Trophoblast cell (in vitro differentiated cells and primary cell): ENCODE results near the gene TMPRSS12.
A peak's percentile ranks its signal among the peaks of the same experiment; 100 is the strongest.

Experiments
- DNase-seq, 2 donors: peaks; one replicate each; pipeline ENCODE4 v3.0.0-alpha.2; 2016
- H2AFZ ChIP-seq: 2 replicates; pipeline ENCODE4 v1.6.1; 2013; ENCODE audit warnings: low read length, moderate library complexity, mild to moderate bottlenecking; ENCODE audit not compliant: insufficient read depth, poor library complexity
- H2AK5ac ChIP-seq: 2 replicates; pipeline ENCODE4 v1.6.1; 2013; ENCODE audit warnings: mild to moderate bottlenecking, low read length
- H2BK120ac ChIP-seq: 2 replicates; pipeline ENCODE4 v1.6.1; 2013; ENCODE audit warnings: low read length, mild to moderate bottlenecking, moderate library complexity; ENCODE audit not compliant: insufficient read depth, poor library complexity
- H2BK12ac ChIP-seq: 2 replicates; pipeline ENCODE4 v1.6.1; 2013; ENCODE audit warnings: mild to moderate bottlenecking, low read length, moderate library complexity
- H2BK5ac ChIP-seq: 2 replicates; pipeline ENCODE4 v1.6.1; 2013; ENCODE audit warnings: low read length, low read depth, moderate library complexity, mild to moderate bottlenecking; ENCODE audit not compliant: poor library complexity
- H3K14ac ChIP-seq: 2 replicates; pipeline ENCODE4 v1.6.1; 2013; ENCODE audit warnings: mild to moderate bottlenecking, low read length
- H3K18ac ChIP-seq: 2 replicates; pipeline ENCODE4 v1.6.1; 2013; ENCODE audit warnings: mild to moderate bottlenecking, low read length
- H3K23ac ChIP-seq: 2 replicates; pipeline ENCODE4 v1.6.1; 2013; ENCODE audit warnings: low read length
- H3K27ac ChIP-seq: 2 replicates; pipeline ENCODE4 v1.5.1; 2013; ENCODE audit warnings: low read depth, mild to moderate bottlenecking, inconsistent platforms, low read length, moderate library complexity
- H3K27me3 ChIP-seq: 2 replicates; pipeline ENCODE4 v1.6.1; 2013; ENCODE audit warnings: inconsistent platforms, mild to moderate bottlenecking, low read length, moderate library complexity; ENCODE audit not compliant: insufficient read depth
- H3K36me3 ChIP-seq, 2 experiments: 1 replicate in 1 of 2; 2 replicates in 1 of 2; pipeline ENCODE4 v1.6.1; 2013; ENCODE audit warnings: low read length in 2 of 2, mild to moderate bottlenecking in 2 of 2, moderate library complexity in 1 of 2; ENCODE audit not compliant: insufficient read depth in 2 of 2, control insufficient read depth in 1 of 2
- H3K4ac ChIP-seq: 2 replicates; pipeline ENCODE4 v1.6.1; 2013; ENCODE audit warnings: low read depth, mild to moderate bottlenecking, low read length, moderate library complexity
- H3K4me1 ChIP-seq, 2 experiments: 1 replicate in 1 of 2; 2 replicates in 1 of 2; pipeline ENCODE4 v1.6.1; 2013; ENCODE audit warnings: low read length in 2 of 2, mild to moderate bottlenecking in 2 of 2, moderate library complexity in 1 of 2; ENCODE audit not compliant: insufficient read depth in 2 of 2, control insufficient read depth in 1 of 2
- H3K4me2 ChIP-seq: 2 replicates; pipeline ENCODE4 v1.6.1; 2013; ENCODE audit warnings: inconsistent platforms, mild to moderate bottlenecking, low read length, moderate library complexity
- H3K4me3 ChIP-seq: 2 replicates; pipeline ENCODE4 v1.5.1; 2013; ENCODE audit warnings: mild to moderate bottlenecking, low read depth, low read length, inconsistent platforms
- H3K79me1 ChIP-seq: one replicate; pipeline ENCODE4 v1.6.1; 2013; ENCODE audit warnings: low read length
- H3K79me2 ChIP-seq: 2 replicates; pipeline ENCODE4 v1.6.1; 2013; ENCODE audit warnings: low read length, mild to moderate bottlenecking; ENCODE audit not compliant: control insufficient read depth, insufficient read depth, poor library complexity
- H3K9ac ChIP-seq: 2 replicates; pipeline ENCODE4 v1.6.1; 2013; ENCODE audit warnings: mild to moderate bottlenecking, low read length
- H3K9me3 ChIP-seq: 2 replicates; pipeline ENCODE4 v1.6.1; 2013; ENCODE audit warnings: low read depth, mild to moderate bottlenecking, control low read depth, inconsistent platforms, low read length; ENCODE audit not compliant: insufficient read depth
- H4K12ac ChIP-seq: 2 replicates; pipeline ENCODE4 v1.6.1; 2013; ENCODE audit warnings: low read depth, mild to moderate bottlenecking, low read length, moderate library complexity
- H4K8ac ChIP-seq: 2 replicates; pipeline ENCODE4 v1.6.1; 2013; ENCODE audit warnings: low read depth, mild to moderate bottlenecking, low read length, moderate library complexity
- H4K91ac ChIP-seq: one replicate; pipeline ENCODE4 v1.6.1; 2013; ENCODE audit warnings: low read depth, mild to moderate bottlenecking, low read length, moderate library complexity
- WGBS: extraction: QIAGEN DNeasy Blood & Tissue Kit; methylation state at CpG from one replicate; pipeline ENCODE4 v1.1.7; 2013; ENCODE audit warnings: missing lambda C conversion rate; ENCODE audit not compliant: insufficient read length, insufficient coverage; ENCODE audit errors: extremely low coverage; 5-methylcytosine and 5-hydroxymethylcytosine counted together

The TMPRSS12 gene

GRCh38 chr12:50927356-50927755 is 84.6 kb downstream of the TMPRSS12 start:
- Histone ChIP-seq H3K14ac (no peak overlapping the region), H3K79me2 (peaks cover 14% of the 10 kb centered on the region), H4K91ac (peak overlapping the region; percentile 62), H3K36me3 (peaks cover 0 to 1% of the 10 kb centered on the region in 2 experiments), H3K79me1 (peaks cover 34% of the 10 kb centered on the region), H2BK12ac (no peak overlapping the region), H3K18ac (no peak overlapping the region), H3K27me3 (no peaks in the 10 kb centered on the region), H2BK5ac (no peak overlapping the region), H3K23ac (no peak overlapping the region), H3K9ac (no peak overlapping the region), H3K9me3 (no peaks in the 10 kb centered on the region), H3K4me2 (peak overlapping the region; percentile 48), H4K8ac (no peak overlapping the region), H3K4me3 (no peak overlapping the region), H4K12ac (no peak overlapping the region), H2AFZ (no peak overlapping the region), H3K27ac (peak overlapping the region; percentile 77), H3K4ac (peak overlapping the region; percentile 91), H2AK5ac (no peak overlapping the region), H2BK120ac (peak overlapping the region; percentile 97), H3K4me1 (peaks cover 27 to 30% of the 10 kb centered on the region in 2 experiments)
- no CpG with 5 or more reads among the region's 2 CpGs for WGBS
- no peak for DNase-seq

- Histone ChIP-seq H2AK5ac (peak overlapping the region; percentile 68), H3K9ac (no peak overlapping the region), H3K4ac (peak overlapping the region; percentile 90), H3K9me3 (no peaks in the 10 kb centered on the region), H3K79me2 (peaks cover 14% of the 10 kb centered on the region), H4K8ac (peak overlapping the region; percentile 46), H3K27me3 (no peaks in the 10 kb centered on the region), H2BK120ac (peak overlapping the region; percentile 97), H4K91ac (peak overlapping the region; percentile 94), H2AFZ (peak overlapping the region; percentile 35), H3K14ac (peak overlapping the region; percentile 75), H3K23ac (no peak overlapping the region), H3K18ac (peak overlapping the region; percentile 97), H4K12ac (peak overlapping the region; percentile 77), H2BK5ac (peak overlapping the region; percentile 65), H3K79me1 (peaks cover 34% of the 10 kb centered on the region), H3K4me3 (no peak overlapping the region), H3K4me2 (no peak overlapping the region), H3K4me1 (peaks cover 26 to 30% of the 10 kb centered on the region in 2 experiments), H3K27ac (peak overlapping the region; percentile 77), H3K36me3 (peaks cover 0 to 1% of the 10 kb centered on the region in 2 experiments), H2BK12ac (peak overlapping the region; percentile 93)
- DNase-seq: no peak
- no CpG with 5 or more reads among the region's 6 CpGs for WGBS
Observed at GRCh38 chr12:50927766-50928224, 85.1 kb downstream of the TMPRSS12 start.

- H3K79me1 ChIP-seq: peaks cover 33% of the 10 kb centered on the region
- peaks cover 27 to 30% of the 10 kb centered on the region in 2 experiments for H3K4me1 ChIP-seq
- no peak overlapping the region for H2AK5ac ChIP-seq
- peak overlapping the region; percentile 97 for H3K18ac ChIP-seq
- H2BK12ac ChIP-seq: peak overlapping the region; percentile 93
- H2BK5ac ChIP-seq: peak overlapping the region; percentile 65
- peak overlapping the region; percentile 90 for H3K4ac ChIP-seq
- peak overlapping the region; percentile 77 for H3K27ac ChIP-seq
- WGBS: no CpG with 5 or more reads among the region's 3 CpGs
- H3K27me3 ChIP-seq: no peaks in the 10 kb centered on the region
- H3K79me2 ChIP-seq: peaks cover 14% of the 10 kb centered on the region
- no peak overlapping the region for H3K4me3 ChIP-seq
- H3K9ac ChIP-seq: no peak overlapping the region
- no peaks in the 10 kb centered on the region for H3K9me3 ChIP-seq
- H3K23ac ChIP-seq: no peak overlapping the region
- H4K91ac ChIP-seq: peak overlapping the region; percentile 94
- no peak overlapping the region for H3K4me2 ChIP-seq
- H2AFZ ChIP-seq: peak overlapping the region; percentile 35
- no peak for DNase-seq
- peak overlapping the region; percentile 97 for H2BK120ac ChIP-seq
- no peak overlapping the region for H4K12ac ChIP-seq
- peak overlapping the region; percentile 46 for H4K8ac ChIP-seq
- peak overlapping the region; percentile 75 for H3K14ac ChIP-seq
- peaks cover 0 to 1% of the 10 kb centered on the region in 2 experiments for H3K36me3 ChIP-seq
Observed at GRCh38 chr12:50928392-50928791, 85.7 kb downstream of the TMPRSS12 start.

GRCh38 chr12:50929831-50930230 is 87.1 kb downstream of the TMPRSS12 start:
- Histone ChIP-seq H3K27ac (peak overlapping the region; percentile 56), H3K4ac (no peak overlapping the region), H3K14ac (no peak overlapping the region), H3K79me1 (peaks cover 31% of the 10 kb centered on the region), H2BK12ac (peak overlapping the region; percentile 88), H3K4me2 (no peak overlapping the region), H3K23ac (no peak overlapping the region), H3K27me3 (no peaks in the 10 kb centered on the region), H4K8ac (no peak overlapping the region), H4K91ac (peak overlapping the region; percentile 77), H3K9me3 (no peaks in the 10 kb centered on the region), H2BK120ac (peak overlapping the region; percentile 78), H2AK5ac (peak overlapping the region; percentile 7), H3K18ac (peak overlapping the region; percentile 60), H3K36me3 (peaks cover 0 to 4% of the 10 kb centered on the region in 2 experiments), H2AFZ (no peak overlapping the region), H3K4me1 (peaks cover 27 to 36% of the 10 kb centered on the region in 2 experiments), H4K12ac (no peak overlapping the region), H3K79me2 (peaks cover 14% of the 10 kb centered on the region), H3K9ac (no peak overlapping the region), H2BK5ac (peak overlapping the region; percentile 36), H3K4me3 (no peak overlapping the region)
- no CpG with 5 or more reads among the region's 3 CpGs for WGBS
- no peak for DNase-seq
